ENCODE data around the gene DERL2. TPM values are rescaled to one million over a fixed set of nuclear protein-coding genes. Genes with fewer than 3 reads are reported as not detected.
A peak's percentile ranks its signal among the peaks of the same experiment; 100 is the strongest.

The DERL2 gene
- total RNA-seq (ENCODE audit: low replicate concordance) = 57.3 and 79.4 TPM in 2 replicates
- long read RNA-seq, full-length matches to known transcripts = 45 of 84 reads
- long read RNA-seq, partial matches to known transcripts = 0 of 84 reads
- long read RNA-seq, other reads (novel, unspliced or antisense) = 39 of 84 reads

DNA sequence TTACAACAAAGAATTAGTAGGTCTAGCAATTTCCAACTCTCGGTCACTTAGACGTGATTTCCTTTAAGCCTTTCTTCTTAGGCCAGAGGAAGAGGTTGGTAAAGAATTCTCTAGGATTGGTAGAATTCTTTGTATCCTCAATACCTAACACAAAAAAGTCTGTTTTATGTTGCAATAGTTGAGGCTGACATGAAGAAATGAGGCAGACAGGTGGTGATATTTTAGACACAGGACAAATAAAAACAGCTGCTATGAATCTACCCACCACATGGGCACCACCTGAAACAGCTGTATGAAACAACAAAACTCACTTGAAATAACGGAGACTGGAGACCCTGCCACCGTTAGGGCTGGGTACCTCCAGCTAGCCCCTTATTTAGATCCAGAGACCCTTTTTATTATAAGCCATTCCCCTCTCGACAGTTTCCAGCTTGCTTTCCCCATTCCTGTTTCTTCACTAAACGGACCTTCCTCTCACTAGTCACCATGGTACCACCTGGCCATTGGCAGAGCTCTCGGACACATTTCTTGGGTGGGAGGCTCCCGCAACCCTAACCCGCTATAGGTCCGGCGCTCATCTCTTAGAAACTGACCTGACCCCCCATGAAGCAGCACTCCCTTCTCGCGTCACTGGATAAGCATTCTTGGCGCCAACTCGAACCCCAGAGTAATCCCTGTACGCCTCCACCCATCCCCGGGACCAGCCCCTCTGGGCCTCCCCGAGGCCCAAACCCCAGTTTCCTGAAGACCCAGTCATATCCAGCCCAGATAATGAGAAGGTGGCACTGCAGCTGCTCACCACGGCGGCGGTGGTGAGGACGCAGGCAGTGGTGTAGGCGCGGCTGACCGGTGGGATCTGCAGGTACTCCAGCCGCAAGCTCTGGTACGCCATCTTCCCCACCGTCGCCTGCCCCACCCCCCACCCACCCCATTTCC lies at the start of gene DERL2:
Gene DERL2 (minus strand): TSS at position 909 of the 936 bp plus-strand sequence. CDS start 17 bp downstream, at position 892.
- peaks cover 52% of the 10 kb centered on the region for H3K36me3 Mint-ChIP-seq
- no peak for DNase-seq (ENCODE audit: extremely low spot score, unreplicated experiment)
- peak within 1 kb of the TSS; percentile 97 for H3K4me3 Mint-ChIP-seq
- TF ChIP-seq, protein P1, sequence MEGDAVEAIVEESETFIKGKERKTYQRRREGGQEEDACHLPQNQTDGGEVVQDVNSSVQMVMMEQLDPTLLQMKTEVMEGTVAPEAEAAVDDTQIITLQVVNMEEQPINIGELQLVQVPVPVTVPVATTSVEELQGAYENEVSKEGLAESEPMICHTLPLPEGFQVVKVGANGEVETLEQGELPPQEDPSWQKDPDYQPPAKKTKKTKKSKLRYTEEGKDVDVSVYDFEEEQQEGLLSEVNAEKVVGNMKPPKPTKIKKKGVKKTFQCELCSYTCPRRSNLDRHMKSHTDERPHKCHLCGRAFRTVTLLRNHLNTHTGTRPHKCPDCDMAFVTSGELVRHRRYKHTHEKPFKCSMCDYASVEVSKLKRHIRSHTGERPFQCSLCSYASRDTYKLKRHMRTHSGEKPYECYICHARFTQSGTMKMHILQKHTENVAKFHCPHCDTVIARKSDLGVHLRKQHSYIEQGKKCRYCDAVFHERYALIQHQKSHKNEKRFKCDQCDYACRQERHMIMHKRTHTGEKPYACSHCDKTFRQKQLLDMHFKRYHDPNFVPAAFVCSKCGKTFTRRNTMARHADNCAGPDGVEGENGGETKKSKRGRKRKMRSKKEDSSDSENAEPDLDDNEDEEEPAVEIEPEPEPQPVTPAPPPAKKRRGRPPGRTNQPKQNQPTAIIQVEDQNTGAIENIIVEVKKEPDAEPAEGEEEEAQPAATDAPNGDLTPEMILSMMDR (conservative IDR thresholded peaks at IDR 0.05) = no peak
- H3K27me3 Mint-ChIP-seq = no peaks in the 10 kb centered on the region
- H3K4me1 Mint-ChIP-seq (ENCODE audit: unreplicated experiment) = peaks cover 29% of the 10 kb centered on the region
- peak within 1 kb of the TSS; percentile 99 for H3K27ac Mint-ChIP-seq
- no peaks in the 10 kb centered on the region for H3K9me3 Mint-ChIP-seq

DNA sequence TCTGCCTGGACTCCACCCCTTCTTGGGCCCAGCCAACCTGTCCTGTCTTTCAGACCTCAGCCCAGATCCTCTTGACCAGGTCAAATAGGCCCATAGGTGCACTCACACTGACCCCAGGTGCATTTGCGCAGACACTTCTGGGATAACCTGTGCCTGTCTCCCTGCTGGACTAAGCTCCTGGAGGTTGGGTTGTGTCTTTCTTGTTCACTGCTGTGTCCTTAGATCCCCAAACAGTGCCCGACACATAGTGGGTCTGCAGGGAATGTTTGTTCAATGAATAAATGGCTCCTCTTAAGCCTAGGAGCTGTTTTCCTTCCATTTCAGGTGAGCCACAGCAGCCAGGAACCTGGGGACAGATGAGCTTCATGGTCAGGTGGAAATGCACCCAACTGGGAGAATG lies 49.5 kb upstream of the DERL2 start:
- Mint-ChIP-seq H3K9me3 (no peaks in the 10 kb centered on the region), H3K27ac (no peak overlapping the region), H3K4me3 (no peak overlapping the region), H3K36me3 (no peaks in the 10 kb centered on the region), H3K27me3 (peaks cover 3% of the 10 kb centered on the region), H3K4me1 (ENCODE audit: unreplicated experiment) (no peaks in the 10 kb centered on the region)
- no peak for DNase-seq (ENCODE audit: extremely low spot score, unreplicated experiment)
- TF ChIP-seq, protein P1 (conservative IDR thresholded peaks at IDR 0.05) = no peak

DNA sequence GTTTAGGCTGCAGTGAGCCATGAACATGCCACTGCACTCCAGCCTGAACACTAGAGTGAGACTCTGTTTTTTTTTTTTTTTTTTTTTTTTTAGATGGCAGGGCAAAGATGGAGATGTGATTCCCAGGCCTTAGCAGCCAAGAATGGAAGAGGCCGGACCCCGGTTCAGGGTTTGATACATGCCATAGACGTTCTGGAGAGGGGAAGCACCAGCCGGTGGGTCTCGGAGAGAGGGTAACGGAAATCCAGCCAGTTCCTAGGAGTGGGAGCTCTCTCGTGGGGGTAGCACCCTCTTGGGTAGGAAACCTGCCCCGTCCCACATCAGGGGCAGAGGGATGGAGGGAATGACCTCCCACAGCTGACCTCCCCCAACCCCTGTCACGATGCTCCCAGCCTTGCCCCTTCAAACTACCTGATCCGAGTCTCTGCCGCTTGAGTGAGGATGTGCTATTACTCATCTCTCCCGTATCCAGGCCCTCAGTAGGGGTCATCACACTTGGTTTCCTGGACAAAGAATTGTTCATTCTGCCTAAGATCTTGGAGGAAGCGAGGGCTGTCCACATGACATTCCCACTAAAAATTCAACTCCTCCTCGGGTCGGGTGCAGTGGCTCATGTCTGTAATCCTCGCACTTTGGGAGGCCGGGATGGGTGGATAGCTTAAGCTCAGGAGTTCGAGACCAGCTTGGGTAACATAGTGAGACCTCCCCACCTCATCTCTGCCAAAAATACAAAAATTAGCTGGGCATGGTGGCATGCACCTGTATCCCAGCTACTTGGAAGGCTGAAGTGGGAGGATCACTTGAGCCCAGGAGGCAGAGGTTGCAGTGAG lies 47.7 kb upstream of the DERL2 start:
- H3K4me1 Mint-ChIP-seq (ENCODE audit: unreplicated experiment) = no peaks in the 10 kb centered on the region
- H3K36me3 Mint-ChIP-seq = no peaks in the 10 kb centered on the region
- TF ChIP-seq, protein P1 (conservative IDR thresholded peaks at IDR 0.05) = no peak
- no peaks in the 10 kb centered on the region for H3K27me3 Mint-ChIP-seq
- no peak overlapping the region for H3K27ac Mint-ChIP-seq
- H3K4me3 Mint-ChIP-seq = no peak overlapping the region
- H3K9me3 Mint-ChIP-seq = no peaks in the 10 kb centered on the region
- no peak for DNase-seq (ENCODE audit: extremely low spot score, unreplicated experiment)

DNA sequence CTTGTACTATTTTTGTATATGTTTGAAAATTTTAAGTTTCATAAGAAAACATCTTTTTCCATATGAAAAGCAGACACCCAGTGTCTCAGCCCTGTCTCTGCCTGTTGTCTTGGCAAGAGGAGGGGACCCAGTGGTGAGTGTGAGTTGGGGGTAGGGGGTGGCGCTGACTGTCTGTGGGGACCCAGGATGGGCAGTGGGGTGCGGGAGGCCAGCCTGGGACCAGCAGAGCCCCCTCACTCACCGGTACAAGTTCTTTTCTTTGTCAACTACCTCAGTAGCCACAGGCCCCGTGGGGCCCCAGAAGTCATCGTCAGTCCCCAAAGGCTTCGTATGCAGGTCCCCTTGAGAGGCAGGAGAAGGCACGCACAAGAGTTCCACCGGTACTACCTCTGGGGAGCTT lies 46.6 kb upstream of the DERL2 start:
- Mint-ChIP-seq H3K9me3 (no peaks in the 10 kb centered on the region), H3K4me3 (no peak overlapping the region), H3K27me3 (no peaks in the 10 kb centered on the region), H3K4me1 (ENCODE audit: unreplicated experiment) (no peaks in the 10 kb centered on the region), H3K27ac (no peak overlapping the region), H3K36me3 (no peaks in the 10 kb centered on the region)
- no peak for DNase-seq (ENCODE audit: extremely low spot score, unreplicated experiment)
- TF ChIP-seq, protein P1 (conservative IDR thresholded peaks at IDR 0.05) = no peak

DNA sequence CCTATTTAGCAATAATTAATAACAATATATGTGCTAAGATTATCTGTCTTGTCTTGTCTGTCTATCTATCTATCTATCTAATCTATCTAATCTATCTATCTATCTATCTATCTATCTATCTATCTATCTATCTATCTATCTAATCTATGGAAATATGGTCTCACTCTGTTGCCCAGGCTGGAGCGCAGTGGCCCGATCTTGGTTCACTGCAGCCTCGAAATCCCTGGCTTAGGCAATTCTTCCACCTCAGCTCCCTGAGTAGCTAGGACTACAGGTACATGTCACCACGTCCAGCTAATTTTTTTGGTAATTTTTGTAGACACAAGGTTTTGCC lies 45.1 kb upstream of the DERL2 start:
- Mint-ChIP-seq H3K36me3 (no peaks in the 10 kb centered on the region), H3K27me3 (no peaks in the 10 kb centered on the region), H3K9me3 (no peaks in the 10 kb centered on the region), H3K4me1 (ENCODE audit: unreplicated experiment) (peaks cover 15% of the 10 kb centered on the region), H3K4me3 (no peak overlapping the region), H3K27ac (no peak overlapping the region)
- TF ChIP-seq, protein P1 (conservative IDR thresholded peaks at IDR 0.05) = no peak
- no peak for DNase-seq (ENCODE audit: extremely low spot score, unreplicated experiment)

Data from type B pancreatic cell (in vitro differentiated cells).